Activated CD8-positive, alpha-beta memory T cell treated with anti-CD3 and anti-CD28 coated beads, Interleukin-2, amount 50 U/mL, for 48 hours (primary cell): ENCODE measurements around the gene F2RL1.
A peak's percentile ranks its signal among the peaks of the same experiment; 100 is the strongest.
"Not testable (repeated sequence)": the region's sequence is repeated elsewhere in the genome, so short reads cannot be mapped to it uniquely, and the experiment has no call there.

Experiments
- DNase-seq: peaks from one replicate; pipeline ENCODE4 v3.0.0-alpha.2; 2020

Gene F2RL1

GRCh38 chr5:76807296-76807695 is 11.5 kb upstream of the F2RL1 start:
- DNase-seq, result no peak

GRCh38 chr5:76808141-76808691 is 10.6 kb upstream of the F2RL1 start:
- DNase-seq, result no peak

- no peak for DNase-seq
Observed at GRCh38 chr5:76809141-76809540, 9.7 kb upstream of the F2RL1 start.

- no peak for DNase-seq
Observed at GRCh38 chr5:76810236-76810635, 8.6 kb upstream of the F2RL1 start.

GRCh38 chr5:76811214-76811613 is 7.6 kb upstream of the F2RL1 start:
- no peak for DNase-seq

GRCh38 chr5:76812209-76812608 is 6.6 kb upstream of the F2RL1 start:
- not testable (repeated sequence) for DNase-seq

- no peak for DNase-seq
Observed at GRCh38 chr5:76813982-76814562, 4.8 kb upstream of the F2RL1 start.

- no peak for DNase-seq
Observed at GRCh38 chr5:76816110-76816831, 2.6 kb upstream of the F2RL1 start.

GRCh38 chr5:76819851-76820525 is 1.2 kb downstream of the F2RL1 start:
- peak; percentile 52 for DNase-seq

- DNase-seq, result no peak
Observed at GRCh38 chr5:76820526-76820890, 1.7 kb downstream of the F2RL1 start.

GRCh38 chr5:76821136-76821535 is 2.3 kb downstream of the F2RL1 start:
- no peak for DNase-seq

- not testable (repeated sequence) for DNase-seq
Observed at GRCh38 chr5:76822105-76822731, 3.4 kb downstream of the F2RL1 start.

- not testable (repeated sequence) for DNase-seq
Observed at GRCh38 chr5:76826416-76826815, 7.6 kb downstream of the F2RL1 start.

GRCh38 chr5:76831110-76831452 is 12.3 kb downstream of the F2RL1 start:
- no peak for DNase-seq

GRCh38 chr5:76836181-76836580 is 17.4 kb downstream of the F2RL1 start:
- DNase-seq, result no peak

GRCh38 chr5:76836585-76836984 is 17.8 kb downstream of the F2RL1 start:
- DNase-seq, result no peak

GRCh38 chr5:76838481-76839261 is 19.8 kb downstream of the F2RL1 start:
- no peak for DNase-seq

GRCh38 chr5:76841361-76841760 is 22.5 kb downstream of the F2RL1 start:
- DNase-seq, result no peak

GRCh38 chr5:76845890-76846289 is 27.1 kb downstream of the F2RL1 start:
- no peak for DNase-seq

- peak; percentile 59 for DNase-seq
Observed at GRCh38 chr5:76849419-76850291, 30.8 kb downstream of the F2RL1 start, which contains the start of gene S100Z. TSS of gene S100Z (plus strand) at chr5:76850014. CDS start at chr5:76875360, 25,346 bp downstream.

GRCh38 chr5:76850543-76851145 is 31.8 kb downstream of the F2RL1 start:
- DNase-seq, result no peak
